Measurements from ENCODE around the gene FANCG. TPM values are rescaled to one million over a fixed set of nuclear protein-coding genes. Genes with fewer than 3 reads are reported as not detected.

FANCG gene
- total RNA-seq, 4 donors from 2014 or later, result 11.6 to 23.4 (median 18.8) TPM

- intact Hi-C loops (cut with DNase I), result no loop called here
Observed at GRCh38 chr9:35102769-35103659, 23.3 kb upstream of the FANCG start, which contains the start of gene STOML2. Gene STOML2, minus strand, starts transcription at chr9:35103131. Its CDS starts 37 bp downstream, at chr9:35103094.

GRCh38 chr9:35102465-35102768 lies 22.7 kb upstream of the FANCG start:
- peaks cover 11 to 64% (median 37%) of the 10 kb centered on the region in 3 donors for H3K36me3 ChIP-seq
- H3K4me3 ChIP-seq, result peak overlapping the region; percentile 62 to 87 (median 72)
- WGBS, 2 donors, result 0% methylated on average over 2 to 3 of the region's 10 CpGs
- no peak for DNase-seq
- no peak for TF ChIP-seq POLR2A (IDR thresholded peaks at IDR 0.05)
- no peak for TF ChIP-seq CTCF (IDR thresholded peaks at IDR 0.05)
- intact Hi-C loops (cut with DNase I), result no loop called here
- H3K4me1 ChIP-seq, result peaks cover 10 to 28% (median 21%) of the 10 kb centered on the region in 3 donors
- peak overlapping the region; percentile 87 to 94 (median 90) for H3K27ac ChIP-seq
- no peaks in the 10 kb centered on the region for H3K27me3 ChIP-seq
- no peaks in the 10 kb centered on the region for H3K9me3 ChIP-seq

More at GRCh38 chr9:35102769-35103659, 23.3 kb upstream of the FANCG start, which contains the start of gene STOML2:
- WGBS, 2 donors, result 0 to 1% methylated on average over 18 to 23 of the region's 57 CpGs
- TF ChIP-seq CTCF (IDR thresholded peaks at IDR 0.05) (peak in 1 of 6 experiments; percentile 48), POLR2A (IDR thresholded peaks at IDR 0.05) (peak in 3 of 4 donors; percentile 18 to 38 (median 31))
- Histone ChIP-seq H3K27ac (peak within 1 kb of the TSS; percentile 87 to 94 (median 90)), H3K9me3 (no peaks in the 10 kb centered on the region), H3K4me3 (peak within 1 kb of the TSS; percentile 62 to 87 (median 72)), H3K4me1 (peaks cover 10 to 28% (median 21%) of the 10 kb centered on the region in 3 donors), H3K36me3 (peaks cover 17 to 70% (median 43%) of the 10 kb centered on the region in 3 donors), H3K27me3 (no peaks in the 10 kb centered on the region)
- DNase-seq, result peak; percentile 78

GRCh38 chr9:35097573-35097972 lies 17.8 kb upstream of the FANCG start:
- H3K27ac ChIP-seq, result no peak overlapping the region
- no peaks in the 10 kb centered on the region for H3K27me3 ChIP-seq
- DNase-seq, result no peak
- no peak overlapping the region for H3K4me3 ChIP-seq
- TF ChIP-seq CTCF (IDR thresholded peaks at IDR 0.05) (no peak), POLR2A (IDR thresholded peaks at IDR 0.05) (no peak)
- H3K4me1 ChIP-seq, result peaks cover 14 to 40% (median 26%) of the 10 kb centered on the region in 3 donors
- no peaks in the 10 kb centered on the region for H3K9me3 ChIP-seq
- WGBS, 2 donors, result 76 to 83% methylated on average over 3 of the region's 3 CpGs
- peaks cover 0 to 54% (median 15%) of the 10 kb centered on the region in 3 donors for H3K36me3 ChIP-seq
- intact Hi-C loops (cut with DNase I), result loop anchor here (10.0 kb wide), 1 partner anchor 203 kb away; a partner anchor contains a TSS

- Histone ChIP-seq H3K27ac (peak within 1 kb of the TSS; percentile 96 to 100 (median 99)), H3K4me1 (peaks cover 7 to 27% (median 14%) of the 10 kb centered on the region in 3 donors), H3K9me3 (no peaks in the 10 kb centered on the region), H3K4me3 (peak within 1 kb of the TSS; percentile 76 to 99 (median 90)), H3K27me3 (no peaks in the 10 kb centered on the region), H3K36me3 (peaks cover 7 to 62% (median 28%) of the 10 kb centered on the region in 3 donors)
- intact Hi-C loops (cut with DNase I), result loop anchor here (10.0 kb wide), 1 partner anchor 201 kb away; a partner anchor contains a TSS
- TF ChIP-seq POLR2A (IDR thresholded peaks at IDR 0.05) (peak in 2 of 4 donors; percentile 46 to 56), CTCF (IDR thresholded peaks at IDR 0.05) (peak; percentile 64 to 87 (median 82))
- WGBS, 2 donors, result 0 to 1% methylated on average over 11 to 13 of the region's 53 CpGs
- peak; percentile 63 for DNase-seq
Observed at GRCh38 chr9:35096035-35096849, 16.5 kb upstream of the FANCG start, which contains the start of gene PIGO. Gene PIGO, minus strand, starts transcription at chr9:35096591. Its CDS starts 1,026 bp downstream, at chr9:35095565.

Measured in esophagus squamous epithelium (tissue), 5 donors.